ENCODE measurements around the gene HPCAL1.

HPCAL1 gene

GRCh38 chr2:10332402-10333246, 29.9 kb downstream of the HPCAL1 start:
- H3K27ac ChIP-seq = peak overlapping the region; percentile 74 to 93 (median 88)

GRCh38 chr2:10333247-10333613, 30.5 kb downstream of the HPCAL1 start:
- H3K27me3 ChIP-seq = no peaks in the 10 kb centered on the region
- peaks cover 73 to 94% (median 87%) of the 10 kb centered on the region in 10 experiments for H3K4me1 ChIP-seq
- peaks cover 8 to 15% (median 12%) of the 10 kb centered on the region in 11 experiments for H3K9me3 ChIP-seq (replicated peaks in 1 of 11)
- H3K4me3 ChIP-seq = no peak overlapping the region
- peak overlapping the region in 10 of 11 experiments; percentile 71 to 84 (median 76); a peak in 17 of 22 replicates for H3K9ac ChIP-seq
- peaks cover 6 to 23% (median 13%) of the 10 kb centered on the region in 11 experiments; a peak in 18 of 22 replicates for H3K36me3 ChIP-seq
- H3K27ac ChIP-seq = peak overlapping the region; percentile 74 to 93 (median 88); a peak in 21 of 22 replicates
- H4K20me1 ChIP-seq = peaks cover 5 to 60% (median 48%) of the 10 kb centered on the region in 11 experiments; a peak in 18 of 22 replicates
- no peak for TF ChIP-seq Cebpa-rat (IDR thresholded peaks at IDR 0.05)
- peak overlapping the region; percentile 91 to 99 (median 98) for H3K4me2 ChIP-seq

More at GRCh38 chr2:10332402-10333246, 29.9 kb downstream of the HPCAL1 start:
- no peaks in the 10 kb centered on the region for H3K27me3 ChIP-seq
- no peak for TF ChIP-seq Cebpa-rat (IDR thresholded peaks at IDR 0.05)
- H3K9ac ChIP-seq = peak overlapping the region; percentile 57 to 84 (median 75); a peak in 21 of 22 replicates
- peaks cover 79 to 94% (median 87%) of the 10 kb centered on the region in 10 experiments for H3K4me1 ChIP-seq
- H3K4me2 ChIP-seq = peak overlapping the region; percentile 91 to 99 (median 98)
- H3K9me3 ChIP-seq (replicated peaks in 1 of 11) = peaks cover 8 to 15% (median 12%) of the 10 kb centered on the region in 11 experiments
- peaks cover 6 to 60% (median 48%) of the 10 kb centered on the region in 11 experiments; a peak in 18 of 22 replicates for H4K20me1 ChIP-seq
- H3K36me3 ChIP-seq = peaks cover 6 to 23% (median 13%) of the 10 kb centered on the region in 11 experiments; a peak in 18 of 22 replicates
- peak overlapping the region in 4 of 10 experiments; percentile 50 to 67 (median 54); a peak in 7 of 20 replicates for H3K4me3 ChIP-seq

- peaks cover 65 to 94% (median 87%) of the 10 kb centered on the region in 10 experiments for H3K4me1 ChIP-seq
- H3K27me3 ChIP-seq = no peaks in the 10 kb centered on the region
- H3K4me3 ChIP-seq = no peak overlapping the region
- H3K4me2 ChIP-seq = peak overlapping the region; percentile 91 to 99 (median 98); a peak in 18 of 22 replicates
- no peak for TF ChIP-seq Cebpa-rat (IDR thresholded peaks at IDR 0.05)
- H4K20me1 ChIP-seq = peaks cover 5 to 61% (median 48%) of the 10 kb centered on the region in 11 experiments; a peak in 17 of 22 replicates
- peak overlapping the region in 1 of 11 experiments; percentile 83; a peak in 2 of 22 replicates for H3K9ac ChIP-seq
- peaks cover 6 to 31% (median 13%) of the 10 kb centered on the region in 11 experiments; a peak in 18 of 22 replicates for H3K36me3 ChIP-seq
- peaks cover 8 to 15% (median 12%) of the 10 kb centered on the region in 11 experiments for H3K9me3 ChIP-seq (replicated peaks in 1 of 11)
- peak overlapping the region in 7 of 11 experiments; percentile 7 to 93 (median 90); a peak in 8 of 22 replicates for H3K27ac ChIP-seq
These were observed 31.3 kb downstream of the HPCAL1 start for GRCh38 chr2:10333966-10334365.

DNA sequence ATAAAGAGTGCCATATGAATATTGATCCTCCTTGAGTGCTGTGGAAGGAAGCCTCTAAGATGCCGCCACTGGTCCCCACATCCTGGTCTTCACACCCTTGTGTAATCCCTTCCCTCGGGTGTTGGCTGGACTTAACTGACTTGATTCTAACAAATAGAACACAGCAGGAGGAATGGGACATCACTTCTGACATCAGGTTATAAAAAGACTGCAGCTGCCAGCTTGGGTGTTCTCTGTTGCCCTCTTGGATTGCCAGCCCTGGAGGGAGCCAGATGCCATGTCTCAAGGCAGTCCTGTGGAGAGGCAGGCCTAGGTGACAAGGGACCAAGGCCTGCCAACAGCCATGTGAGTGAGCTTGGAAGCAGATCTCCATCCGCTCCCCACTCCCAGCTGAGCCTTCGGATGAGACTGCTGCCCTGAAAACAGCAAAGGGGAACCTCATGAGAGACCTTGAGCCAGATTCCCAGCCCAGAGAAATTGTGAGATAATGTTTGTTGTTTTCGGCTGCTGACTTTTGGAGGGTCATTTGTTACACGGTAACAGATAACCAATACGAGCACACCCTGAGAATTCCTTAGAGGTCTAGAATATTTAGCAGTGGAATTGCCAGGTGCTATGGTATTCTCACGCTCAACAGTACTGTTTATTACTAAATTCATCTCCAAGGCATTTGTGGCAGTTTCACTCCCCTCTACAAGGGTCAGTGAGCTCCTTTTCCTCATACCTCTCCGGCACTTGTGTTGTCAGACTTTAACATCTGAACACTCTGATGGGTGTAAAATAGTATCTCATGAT, 32.5 kb downstream of the HPCAL1 start:
- H3K4me2 ChIP-seq = peak overlapping the region in 7 of 11 experiments; percentile 6 to 99 (median 33); a peak in 8 of 22 replicates
- peaks cover 8 to 15% (median 12%) of the 10 kb centered on the region in 11 experiments for H3K9me3 ChIP-seq (replicated peaks in 1 of 11)
- H3K4me3 ChIP-seq = no peak overlapping the region; a peak in 2 of 20 replicates
- peaks cover 62 to 94% (median 87%) of the 10 kb centered on the region in 10 experiments for H3K4me1 ChIP-seq
- H4K20me1 ChIP-seq = peaks cover 9 to 61% (median 51%) of the 10 kb centered on the region in 11 experiments; a peak in 20 of 22 replicates
- no peak for TF ChIP-seq Cebpa-rat (IDR thresholded peaks at IDR 0.05)
- H3K27ac ChIP-seq = peak overlapping the region in 4 of 11 experiments; percentile 13 to 93 (median 62); a peak in 4 of 22 replicates
- H3K27me3 ChIP-seq = no peaks in the 10 kb centered on the region
- H3K9ac ChIP-seq = no peak overlapping the region
- peaks cover 6 to 31% (median 13%) of the 10 kb centered on the region in 11 experiments; a peak in 18 of 22 replicates for H3K36me3 ChIP-seq

DNA sequence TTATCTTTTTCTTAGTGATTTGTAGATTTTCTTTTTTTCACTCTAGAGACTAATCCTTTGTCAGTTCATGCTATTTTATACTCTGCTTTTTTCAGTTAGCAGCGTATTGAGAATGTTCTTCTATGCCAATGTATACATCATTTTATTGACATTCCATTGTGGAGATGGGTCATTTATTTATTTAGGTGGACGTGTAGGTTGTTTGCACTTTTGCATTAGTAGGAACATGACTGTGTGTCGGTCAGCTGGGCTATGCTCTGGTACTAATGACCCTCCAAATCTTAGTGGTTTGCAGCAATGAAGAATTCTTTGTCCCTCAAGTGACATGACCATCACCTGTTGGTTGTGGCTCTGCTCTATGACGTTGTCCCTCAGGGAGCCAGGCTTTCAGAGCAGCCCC, 33.6 kb downstream of the HPCAL1 start:
- Histone ChIP-seq H3K27me3 (no peaks in the 10 kb centered on the region), H3K36me3 (peaks cover 6 to 31% (median 13%) of the 10 kb centered on the region in 11 experiments; a peak in 18 of 22 replicates), H3K4me2 (peak overlapping the region in 9 of 11 experiments; percentile 21 to 73 (median 42); a peak in 13 of 22 replicates), H3K4me1 (peaks cover 62 to 94% (median 87%) of the 10 kb centered on the region in 10 experiments), H3K9ac (no peak overlapping the region), H3K27ac (no peak overlapping the region), H3K4me3 (no peak overlapping the region), H4K20me1 (peaks cover 13 to 63% (median 54%) of the 10 kb centered on the region in 11 experiments; a peak in 20 of 22 replicates), H3K9me3 (replicated peaks in 1 of 11) (peaks cover 8 to 15% (median 12%) of the 10 kb centered on the region in 11 experiments)
- TF ChIP-seq Cebpa-rat (IDR thresholded peaks at IDR 0.05) = no peak

DNA sequence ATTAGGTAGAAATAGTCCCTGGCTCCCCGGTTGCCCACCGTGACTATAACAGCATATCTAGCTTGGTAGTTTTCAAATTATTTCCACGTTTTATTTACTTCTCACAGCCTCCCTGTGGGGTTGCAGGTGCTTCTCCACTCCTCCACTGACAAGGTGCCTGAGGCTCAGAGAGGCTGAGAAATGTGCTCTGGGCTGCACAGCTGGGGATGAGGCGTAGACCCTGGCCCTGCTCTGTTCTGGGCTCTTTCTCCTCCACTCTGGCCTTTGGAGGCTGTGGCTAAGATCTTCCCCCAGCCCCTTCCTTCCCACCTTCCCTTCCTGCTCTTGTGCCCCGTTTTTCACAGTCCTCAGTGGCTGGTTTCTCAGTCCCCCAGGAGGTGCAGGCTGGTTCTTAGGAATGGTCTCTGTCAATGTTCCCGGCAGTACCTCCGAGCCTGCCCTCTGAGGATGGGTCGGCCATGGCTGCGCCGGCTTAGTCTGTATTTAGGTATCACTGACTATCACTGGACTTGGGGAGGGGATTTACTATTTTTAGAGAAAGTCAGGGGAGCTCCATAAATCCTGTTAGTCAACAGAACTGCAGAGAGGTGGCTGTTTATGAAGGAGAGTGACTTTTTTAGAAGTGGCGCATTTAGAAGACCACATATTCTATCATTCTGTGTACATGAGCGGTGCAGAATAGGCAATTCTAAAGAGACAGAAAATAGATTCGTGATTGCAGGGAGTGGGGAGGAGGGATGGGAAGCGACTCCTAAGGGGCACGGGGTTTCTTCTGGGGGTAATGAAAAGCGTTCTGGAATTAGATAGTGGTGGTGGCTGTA, 35.0 kb downstream of the HPCAL1 start:
- Histone ChIP-seq H3K9ac (peak overlapping the region in 1 of 11 experiments; percentile 37; a peak in 3 of 22 replicates), H3K9me3 (replicated peaks in 1 of 11) (peaks cover 8 to 15% (median 12%) of the 10 kb centered on the region in 11 experiments), H3K4me3 (no peak overlapping the region), H3K4me2 (peak overlapping the region in 9 of 11 experiments; percentile 9 to 73 (median 43); a peak in 16 of 22 replicates), H4K20me1 (peaks cover 15 to 70% (median 59%) of the 10 kb centered on the region in 11 experiments; a peak in 20 of 22 replicates), H3K27ac (peak overlapping the region in 1 of 11 experiments; percentile 35; a peak in 2 of 22 replicates), H3K4me1 (peaks cover 56 to 92% (median 83%) of the 10 kb centered on the region in 10 experiments), H3K36me3 (peaks cover 6 to 31% (median 13%) of the 10 kb centered on the region in 11 experiments; a peak in 18 of 22 replicates), H3K27me3 (no peaks in the 10 kb centered on the region)
- TF ChIP-seq Cebpa-rat (IDR thresholded peaks at IDR 0.05) = no peak

Data from BLaER1 treated with 17β-estradiol and CSF1 and Interleukin-3, amounts not matched to agents 10 nM and 100 nM (cell line).